GM12874 (cell line): ENCODE data around the gene AGPAT3.

ENCODE experiments used
- TF ChIP-seq, protein P1 (sequence below): IDR thresholded peaks from 2 replicates; pipeline ENCODE4 v1.5.1; 2011; ENCODE audit warnings: low read depth, mild to moderate bottlenecking, control low read depth, low read length, moderate library complexity; ENCODE audit not compliant: insufficient read depth

Gene AGPAT3

DNA sequence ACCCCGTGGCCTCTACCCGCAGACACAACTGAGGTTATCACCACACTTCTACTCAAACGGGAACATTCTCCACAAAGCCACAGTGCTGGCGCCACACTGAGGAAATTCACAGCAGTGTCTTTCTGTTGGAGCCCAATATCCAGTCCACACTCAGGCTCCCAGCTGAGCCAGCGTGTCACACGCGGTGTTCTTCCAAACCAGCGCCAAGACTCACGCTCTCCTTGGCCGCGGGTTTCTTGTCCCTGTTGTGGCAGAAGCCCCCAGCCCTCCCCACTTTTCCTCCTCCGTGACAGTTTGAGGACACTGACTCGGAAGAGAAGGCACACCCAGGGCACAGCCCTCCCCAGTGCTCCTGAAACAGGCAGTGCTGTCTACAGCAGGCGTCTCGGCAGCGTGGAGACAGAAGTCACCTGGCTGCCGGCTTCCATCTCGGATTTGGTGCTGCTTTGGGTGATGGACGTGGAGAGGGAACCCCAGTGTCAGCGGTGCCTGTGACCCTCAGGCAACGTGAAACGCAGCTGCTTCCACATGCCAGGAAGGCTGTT, 35.4 kb upstream of the AGPAT3 start:
- TF ChIP-seq, protein P1, sequence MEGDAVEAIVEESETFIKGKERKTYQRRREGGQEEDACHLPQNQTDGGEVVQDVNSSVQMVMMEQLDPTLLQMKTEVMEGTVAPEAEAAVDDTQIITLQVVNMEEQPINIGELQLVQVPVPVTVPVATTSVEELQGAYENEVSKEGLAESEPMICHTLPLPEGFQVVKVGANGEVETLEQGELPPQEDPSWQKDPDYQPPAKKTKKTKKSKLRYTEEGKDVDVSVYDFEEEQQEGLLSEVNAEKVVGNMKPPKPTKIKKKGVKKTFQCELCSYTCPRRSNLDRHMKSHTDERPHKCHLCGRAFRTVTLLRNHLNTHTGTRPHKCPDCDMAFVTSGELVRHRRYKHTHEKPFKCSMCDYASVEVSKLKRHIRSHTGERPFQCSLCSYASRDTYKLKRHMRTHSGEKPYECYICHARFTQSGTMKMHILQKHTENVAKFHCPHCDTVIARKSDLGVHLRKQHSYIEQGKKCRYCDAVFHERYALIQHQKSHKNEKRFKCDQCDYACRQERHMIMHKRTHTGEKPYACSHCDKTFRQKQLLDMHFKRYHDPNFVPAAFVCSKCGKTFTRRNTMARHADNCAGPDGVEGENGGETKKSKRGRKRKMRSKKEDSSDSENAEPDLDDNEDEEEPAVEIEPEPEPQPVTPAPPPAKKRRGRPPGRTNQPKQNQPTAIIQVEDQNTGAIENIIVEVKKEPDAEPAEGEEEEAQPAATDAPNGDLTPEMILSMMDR = no peak

DNA sequence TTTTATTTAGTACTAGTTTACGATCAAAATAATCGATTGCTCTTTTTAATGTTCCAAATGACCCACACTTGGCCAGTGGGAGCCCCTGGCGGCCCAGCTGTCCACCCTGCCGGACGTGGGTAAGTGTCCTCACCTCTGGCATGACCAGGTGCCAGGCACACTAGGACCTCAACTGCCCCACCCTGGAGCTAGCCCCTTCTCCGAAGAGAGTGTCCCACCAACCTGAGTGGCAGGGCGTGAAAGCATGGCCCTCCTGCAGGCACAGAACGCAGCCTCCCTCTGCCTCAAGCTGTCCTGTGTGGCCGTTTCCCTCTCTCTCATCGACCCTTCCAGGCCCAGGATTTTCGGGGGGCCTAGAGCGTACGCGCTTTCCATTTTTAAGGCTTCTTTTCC, 32.9 kb upstream of the AGPAT3 start:
- TF ChIP-seq, protein P1 = no peak

DNA sequence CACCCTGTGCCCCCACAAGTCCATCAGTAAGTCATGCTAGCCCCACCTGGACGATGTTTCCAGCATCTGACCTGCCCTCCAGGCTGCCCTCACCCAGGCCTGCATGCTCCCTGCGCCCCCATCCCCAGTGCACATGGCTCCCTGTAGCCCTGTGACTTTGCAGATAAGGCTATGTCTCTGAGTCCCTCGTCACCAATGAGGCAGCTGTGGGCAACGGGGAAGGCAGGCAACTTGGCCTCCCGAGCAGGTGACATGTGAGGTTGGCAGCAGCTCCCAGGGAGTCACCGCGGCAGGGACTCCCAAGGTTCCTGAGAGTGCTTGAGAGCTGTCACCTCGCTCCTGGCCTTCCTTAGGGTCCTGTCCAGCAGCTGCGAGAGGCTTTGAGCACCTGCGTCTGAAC, 32.4 kb upstream of the AGPAT3 start:
- TF ChIP-seq, protein P1 = no peak

DNA sequence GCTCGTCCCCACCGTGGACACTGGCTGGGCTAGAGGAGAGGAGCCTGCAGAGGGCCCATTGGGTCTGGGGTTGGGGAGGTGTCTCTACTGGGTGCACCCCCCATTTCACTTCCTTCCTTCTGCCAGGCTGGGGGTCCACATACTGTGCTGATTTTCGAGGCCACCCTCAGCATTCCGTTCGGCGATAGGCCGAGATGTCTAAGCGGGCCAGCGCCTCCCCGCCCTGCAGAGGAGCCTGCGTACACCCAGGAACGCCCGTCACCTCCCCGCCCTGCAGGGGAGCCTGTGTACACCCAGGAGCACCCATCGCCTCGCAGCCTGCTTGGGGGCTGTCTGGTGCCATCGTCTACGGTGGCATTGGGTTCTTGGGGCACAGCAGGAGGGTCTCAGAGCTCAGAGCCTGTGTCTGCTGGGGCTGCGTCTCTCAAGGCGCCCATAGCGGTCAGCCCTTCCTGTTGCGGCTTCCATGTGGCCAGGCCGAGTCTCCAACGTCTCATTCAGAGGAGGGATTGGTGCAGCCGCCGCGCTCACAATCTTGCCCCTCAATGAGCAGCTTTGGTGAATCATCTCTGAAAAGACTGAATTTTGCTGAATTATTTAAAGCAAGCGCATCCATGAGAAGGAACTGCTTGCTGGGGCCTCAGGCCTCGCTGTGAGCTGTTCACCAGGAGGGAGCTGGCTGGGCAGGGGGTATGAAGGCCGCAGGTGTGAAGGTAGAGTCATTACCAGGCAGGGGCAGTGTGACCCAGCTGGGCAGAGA, 30.7 kb upstream of the AGPAT3 start:
- TF ChIP-seq, protein P1 = no peak

DNA sequence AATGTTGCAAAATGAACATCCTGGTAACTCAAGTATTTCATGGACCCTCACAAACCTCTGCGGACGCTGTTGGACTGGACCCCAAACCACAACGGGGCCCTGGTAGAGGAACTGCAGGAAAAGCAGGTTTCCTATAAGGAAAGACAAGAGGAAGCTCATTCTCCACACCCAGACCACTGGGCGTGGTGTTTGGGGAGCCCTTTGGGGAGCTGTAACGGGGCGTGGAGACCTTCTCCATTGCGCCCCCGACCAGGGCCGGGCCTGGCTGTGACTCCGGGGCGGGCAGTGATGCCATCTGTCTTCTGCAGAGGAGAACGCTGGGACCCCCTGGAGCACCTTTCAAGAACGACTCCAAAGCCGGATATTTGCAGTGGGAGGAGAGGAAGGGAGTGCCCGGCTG, 30.0 kb upstream of the AGPAT3 start:
- TF ChIP-seq, protein P1 = no peak

DNA sequence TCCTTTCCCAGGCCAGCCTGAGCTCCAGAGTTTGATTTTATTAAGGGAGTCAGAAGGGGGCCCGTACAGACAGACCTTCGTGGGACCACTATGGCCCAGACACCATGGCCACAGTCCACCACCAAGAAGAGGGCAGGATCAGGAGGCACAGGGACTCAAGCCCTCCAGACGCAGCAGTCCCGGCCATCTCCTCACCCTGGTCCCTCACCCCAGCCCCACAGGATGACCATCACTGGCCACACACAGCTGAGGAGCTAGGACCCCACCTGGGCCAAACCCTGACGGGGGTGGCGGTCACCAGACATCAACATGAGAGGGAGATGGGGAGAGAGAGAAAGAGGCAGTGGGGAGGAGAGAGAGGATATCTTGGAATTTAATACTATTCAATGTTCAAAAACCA, 29.2 kb upstream of the AGPAT3 start:
- TF ChIP-seq, protein P1 = no peak

DNA sequence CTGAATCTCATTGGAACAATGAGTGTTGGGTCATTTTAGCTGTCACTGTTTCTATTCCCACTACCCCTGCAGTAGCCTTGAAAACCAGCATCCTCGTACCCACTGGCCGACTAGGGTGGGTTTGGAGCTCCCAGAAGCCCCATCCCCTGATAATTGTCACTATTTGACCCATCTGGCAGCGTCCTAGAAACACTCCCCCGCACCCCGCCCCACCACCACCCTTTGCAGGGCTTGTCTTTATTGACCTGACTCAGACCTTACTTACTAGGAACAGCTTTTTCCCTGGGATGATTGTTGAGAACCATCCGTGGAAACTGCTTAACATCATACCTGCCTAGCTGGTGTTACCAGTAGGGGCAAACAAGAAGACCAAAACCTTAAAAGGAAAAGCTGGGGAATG, 28.4 kb upstream of the AGPAT3 start:
- TF ChIP-seq, protein P1 = no peak
